Measurements from ENCODE around the gene KRT5. TPM values are rescaled to one million over a fixed set of nuclear protein-coding genes. Genes with fewer than 3 reads are reported as not detected.
"Not testable (repeated sequence)": the region's sequence is repeated elsewhere in the genome, so short reads cannot be mapped to it uniquely, and the experiment has no call there.

KRT5 gene
- total and polyA plus RNA-seq, 4 donors, result 15.8 to 49.4 (median 33.7) TPM

DNA sequence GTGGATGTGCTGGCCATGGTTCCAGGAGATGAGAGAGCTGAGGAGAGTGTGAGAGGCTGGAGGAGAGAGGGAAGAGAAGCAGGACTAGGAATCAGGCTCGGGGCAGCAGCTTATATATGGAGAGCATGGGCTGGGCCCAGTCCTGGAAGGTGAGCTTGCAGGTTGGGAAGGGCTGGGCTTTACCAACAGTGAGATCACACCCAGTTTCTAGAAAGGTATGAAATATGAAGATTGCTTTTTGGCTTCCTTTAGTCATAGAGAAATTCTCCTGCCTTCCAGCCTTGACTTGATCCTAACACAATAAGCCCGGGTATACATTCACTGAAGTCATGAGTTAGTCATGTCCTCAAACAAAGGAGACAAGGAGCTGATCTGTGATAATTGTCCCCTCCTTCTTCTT, 27.0 kb downstream of the KRT5 start, which contains the start of gene KRT6A:
TSS of gene KRT6A (minus strand) at position 86 of the 400 bp plus-strand sequence. CDS start at position 17, 69 bp downstream.
- TF ChIP-seq, protein P1, sequence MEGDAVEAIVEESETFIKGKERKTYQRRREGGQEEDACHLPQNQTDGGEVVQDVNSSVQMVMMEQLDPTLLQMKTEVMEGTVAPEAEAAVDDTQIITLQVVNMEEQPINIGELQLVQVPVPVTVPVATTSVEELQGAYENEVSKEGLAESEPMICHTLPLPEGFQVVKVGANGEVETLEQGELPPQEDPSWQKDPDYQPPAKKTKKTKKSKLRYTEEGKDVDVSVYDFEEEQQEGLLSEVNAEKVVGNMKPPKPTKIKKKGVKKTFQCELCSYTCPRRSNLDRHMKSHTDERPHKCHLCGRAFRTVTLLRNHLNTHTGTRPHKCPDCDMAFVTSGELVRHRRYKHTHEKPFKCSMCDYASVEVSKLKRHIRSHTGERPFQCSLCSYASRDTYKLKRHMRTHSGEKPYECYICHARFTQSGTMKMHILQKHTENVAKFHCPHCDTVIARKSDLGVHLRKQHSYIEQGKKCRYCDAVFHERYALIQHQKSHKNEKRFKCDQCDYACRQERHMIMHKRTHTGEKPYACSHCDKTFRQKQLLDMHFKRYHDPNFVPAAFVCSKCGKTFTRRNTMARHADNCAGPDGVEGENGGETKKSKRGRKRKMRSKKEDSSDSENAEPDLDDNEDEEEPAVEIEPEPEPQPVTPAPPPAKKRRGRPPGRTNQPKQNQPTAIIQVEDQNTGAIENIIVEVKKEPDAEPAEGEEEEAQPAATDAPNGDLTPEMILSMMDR (IDR thresholded peaks at IDR 0.05; ENCODE audit: control extremely low read depth, extremely low read depth), result no peak
- no peak for ATAC-seq (ENCODE audit: insufficient read depth, low FRiP score)
- Histone ChIP-seq H3K4me1 (ENCODE audit: control insufficient read depth in 5 of 5, insufficient read depth in 5 of 5, low read length in 5 of 5) (peaks cover 0 to 3% (median 0%) of the 10 kb centered on the region in 5 donors), H3K9me3 (ENCODE audit: control insufficient read depth in 4 of 4, insufficient read depth in 3 of 4, low read length in 3 of 4) (no peaks in the 10 kb centered on the region), H3K27ac (ENCODE audit: low read depth in 1 of 2, low read length in 1 of 2) (no peak within 1 kb of the TSS), H3K9ac (ENCODE audit: insufficient read depth in 1 of 2, low read length in 2 of 2) (no peak within 1 kb of the TSS), H3K4me3 (no peak within 1 kb of the TSS), H3K27me3 (ENCODE audit: control insufficient read depth in 3 of 3, insufficient read depth in 3 of 3, low read length in 2 of 3) (peaks cover 0 to 10% (median 3%) of the 10 kb centered on the region in 3 donors), H3K36me3 (ENCODE audit: control insufficient read depth in 4 of 4, insufficient read depth in 4 of 4, low read length in 4 of 4) (no peaks in the 10 kb centered on the region)
- DNase-seq, result no peak
- WGBS, 2 donors, result 85 to 91% methylated on average over 2 of the region's 2 CpGs

DNA sequence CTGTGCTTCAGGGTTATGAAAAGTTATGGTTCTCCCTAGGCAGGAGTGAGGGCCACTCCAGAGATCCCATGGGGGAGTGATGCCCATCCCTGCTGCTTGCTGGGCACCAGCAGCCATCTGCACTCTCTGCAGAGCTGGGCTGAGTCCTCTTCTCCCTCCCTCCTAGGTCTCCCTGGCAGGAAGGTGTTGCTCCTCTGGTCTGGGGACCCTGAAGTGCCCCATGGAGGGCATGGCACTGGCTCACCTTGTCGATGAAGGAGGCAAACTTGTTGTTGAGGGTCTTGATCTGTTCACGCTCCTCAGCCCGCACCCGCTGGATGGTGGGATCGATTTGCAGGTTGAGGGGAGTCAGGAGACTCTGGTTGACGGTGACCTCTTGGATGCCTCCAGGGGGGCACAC, 27.8 kb downstream of the KRT5 start:
- not testable (repeated sequence) for ATAC-seq (ENCODE audit: insufficient read depth, low FRiP score); H3K9ac ChIP-seq (ENCODE audit: insufficient read depth in 1 of 2, low read length in 2 of 2); H3K4me1 ChIP-seq (ENCODE audit: control insufficient read depth in 5 of 5, insufficient read depth in 5 of 5, low read length in 5 of 5); DNase-seq; H3K4me3 ChIP-seq; H3K27ac ChIP-seq (ENCODE audit: low read depth in 1 of 2, low read length in 1 of 2); H3K9me3 ChIP-seq (ENCODE audit: control insufficient read depth in 4 of 4, insufficient read depth in 3 of 4, low read length in 3 of 4); H3K36me3 ChIP-seq (ENCODE audit: control insufficient read depth in 4 of 4, insufficient read depth in 4 of 4, low read length in 4 of 4)
- peaks cover 0 to 10% (median 3%) of the 10 kb centered on the region in 3 donors for H3K27me3 ChIP-seq (ENCODE audit: control insufficient read depth in 3 of 3, insufficient read depth in 3 of 3, low read length in 2 of 3)
- WGBS, 2 donors, result 94 to 96% methylated on average over 6 of the region's 6 CpGs

DNA sequence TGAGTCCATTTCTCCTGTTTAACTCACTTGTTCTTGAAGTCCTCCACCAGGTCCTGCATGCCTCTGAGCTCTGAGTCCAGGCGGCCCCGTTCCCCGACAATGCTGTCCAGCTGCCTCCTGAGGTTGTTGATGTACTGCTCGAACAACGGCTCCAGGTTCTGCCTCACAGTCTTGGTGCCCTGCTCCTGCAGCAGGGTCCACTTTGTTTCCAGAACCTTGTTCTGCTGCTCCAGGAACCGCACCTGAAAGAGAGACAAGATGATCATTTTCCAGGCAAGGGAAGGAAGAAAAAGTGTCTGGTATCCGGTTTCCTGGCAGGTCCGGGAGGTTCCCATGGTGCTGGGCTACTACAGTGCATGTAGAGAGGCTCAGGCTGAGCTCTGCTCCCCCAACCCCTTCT, 28.7 kb downstream of the KRT5 start:
- not testable (repeated sequence) for ATAC-seq (ENCODE audit: insufficient read depth, low FRiP score); DNase-seq; H3K9ac ChIP-seq (ENCODE audit: insufficient read depth in 1 of 2, low read length in 2 of 2); H3K4me1 ChIP-seq (ENCODE audit: control insufficient read depth in 5 of 5, insufficient read depth in 5 of 5, low read length in 5 of 5); H3K9me3 ChIP-seq (ENCODE audit: control insufficient read depth in 4 of 4, insufficient read depth in 3 of 4, low read length in 3 of 4); H3K27ac ChIP-seq (ENCODE audit: low read depth in 1 of 2, low read length in 1 of 2); H3K36me3 ChIP-seq (ENCODE audit: control insufficient read depth in 4 of 4, insufficient read depth in 4 of 4, low read length in 4 of 4); H3K4me3 ChIP-seq
- peaks cover 0 to 12% (median 3%) of the 10 kb centered on the region in 3 donors for H3K27me3 ChIP-seq (ENCODE audit: control insufficient read depth in 3 of 3, insufficient read depth in 3 of 3, low read length in 2 of 3)
- 80 to 88% methylated on average over 8 of the region's 8 CpGs for WGBS, 2 donors

DNA sequence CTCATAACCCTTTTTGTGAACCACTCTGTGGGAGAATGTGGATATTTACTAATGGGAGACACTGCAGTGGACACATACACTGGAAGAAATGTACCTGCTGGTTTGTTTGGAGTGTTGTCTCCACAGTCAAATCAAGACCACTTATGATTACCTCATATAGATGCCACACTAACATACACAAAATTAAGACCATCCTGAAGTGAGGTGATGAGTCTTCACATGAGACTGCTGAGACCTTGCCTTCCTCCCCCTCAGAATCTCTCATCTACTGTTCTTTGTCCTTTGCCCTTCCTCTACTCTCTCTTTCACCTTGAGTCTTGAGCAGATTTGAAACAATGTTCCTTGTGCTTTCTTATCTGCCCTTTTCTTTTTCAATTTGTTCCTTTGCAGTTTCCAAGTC, 31.5 kb downstream of the KRT5 start:
- peaks cover 0 to 10% (median 3%) of the 10 kb centered on the region in 3 donors for H3K27me3 ChIP-seq (ENCODE audit: control insufficient read depth in 3 of 3, insufficient read depth in 3 of 3, low read length in 2 of 3)
- no peak for DNase-seq
- ATAC-seq (ENCODE audit: insufficient read depth, low FRiP score), result no peak

DNA sequence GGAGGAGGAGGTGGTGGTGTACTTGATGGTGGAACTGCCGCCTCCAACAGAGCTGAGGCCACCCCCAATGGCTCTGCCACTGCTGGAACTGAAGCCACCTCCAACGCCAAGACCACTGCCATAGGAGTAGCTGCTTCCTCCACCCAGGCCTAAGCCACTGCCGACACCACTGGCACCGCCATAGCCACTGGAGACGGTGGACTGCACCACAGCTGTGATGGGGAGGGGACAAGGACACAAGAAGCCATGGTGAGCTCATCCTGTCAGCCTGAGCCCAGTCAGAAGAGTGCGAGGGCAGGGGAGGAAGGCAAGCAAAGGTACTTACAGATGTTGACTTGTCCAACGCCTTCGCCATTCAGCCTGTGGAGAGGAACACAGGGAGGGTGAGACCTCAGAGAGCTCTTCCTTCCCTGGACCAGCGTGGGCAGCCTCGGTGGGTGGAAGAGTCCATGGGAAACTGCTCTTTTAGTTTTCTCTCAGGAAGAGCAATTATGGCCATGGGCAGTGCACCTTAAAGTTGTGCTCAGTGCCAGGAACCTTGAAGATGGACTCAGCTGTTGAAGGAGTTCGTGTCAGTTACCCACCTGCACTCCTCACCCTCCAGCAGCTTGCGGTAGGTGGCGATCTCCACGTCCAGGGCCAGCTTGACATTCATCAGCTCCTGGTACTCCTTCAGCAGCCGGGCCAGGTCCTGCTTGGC, 32.3 kb downstream of the KRT5 start:
- not testable (repeated sequence) for H3K27ac ChIP-seq (ENCODE audit: low read depth in 1 of 2, low read length in 1 of 2); H3K27me3 ChIP-seq (ENCODE audit: control insufficient read depth in 3 of 3, insufficient read depth in 3 of 3, low read length in 2 of 3); H3K4me3 ChIP-seq; H3K36me3 ChIP-seq (ENCODE audit: control insufficient read depth in 4 of 4, insufficient read depth in 4 of 4, low read length in 4 of 4); H3K4me1 ChIP-seq (ENCODE audit: control insufficient read depth in 5 of 5, insufficient read depth in 5 of 5, low read length in 5 of 5); DNase-seq; ATAC-seq (ENCODE audit: insufficient read depth, low FRiP score); H3K9ac ChIP-seq (ENCODE audit: insufficient read depth in 1 of 2, low read length in 2 of 2); H3K9me3 ChIP-seq (ENCODE audit: control insufficient read depth in 4 of 4, insufficient read depth in 3 of 4, low read length in 3 of 4)
- 78 to 84% methylated on average over 13 to 15 of the region's 15 CpGs for WGBS, 2 donors

More for the DNA sequence above, 31.5 kb downstream of the KRT5 start:
- TF ChIP-seq, protein P1 (IDR thresholded peaks at IDR 0.05; ENCODE audit: control extremely low read depth, extremely low read depth), result no peak
- peaks cover 0 to 2% (median 0%) of the 10 kb centered on the region in 4 donors for H3K9me3 ChIP-seq (ENCODE audit: control insufficient read depth in 4 of 4, insufficient read depth in 3 of 4, low read length in 3 of 4)
- H3K36me3 ChIP-seq (ENCODE audit: control insufficient read depth in 4 of 4, insufficient read depth in 4 of 4, low read length in 4 of 4), result no peaks in the 10 kb centered on the region
- no peak overlapping the region for H3K9ac ChIP-seq (ENCODE audit: insufficient read depth in 1 of 2, low read length in 2 of 2)
- peaks cover 0 to 2% (median 0%) of the 10 kb centered on the region in 5 donors for H3K4me1 ChIP-seq (ENCODE audit: control insufficient read depth in 5 of 5, insufficient read depth in 5 of 5, low read length in 5 of 5)
- H3K4me3 ChIP-seq, result no peak overlapping the region
- no peak overlapping the region for H3K27ac ChIP-seq (ENCODE audit: low read depth in 1 of 2, low read length in 1 of 2)

Data from lung (tissue), 12 donors.